Measurements from ENCODE around the gene NTM. TPM values are rescaled to one million over a fixed set of nuclear protein-coding genes. Genes with fewer than 3 reads are reported as not detected.

Gene NTM
- total RNA-seq, 4 donors from 2014 or later, result 1.4 to 2.8 (median 1.7) TPM

DNA sequence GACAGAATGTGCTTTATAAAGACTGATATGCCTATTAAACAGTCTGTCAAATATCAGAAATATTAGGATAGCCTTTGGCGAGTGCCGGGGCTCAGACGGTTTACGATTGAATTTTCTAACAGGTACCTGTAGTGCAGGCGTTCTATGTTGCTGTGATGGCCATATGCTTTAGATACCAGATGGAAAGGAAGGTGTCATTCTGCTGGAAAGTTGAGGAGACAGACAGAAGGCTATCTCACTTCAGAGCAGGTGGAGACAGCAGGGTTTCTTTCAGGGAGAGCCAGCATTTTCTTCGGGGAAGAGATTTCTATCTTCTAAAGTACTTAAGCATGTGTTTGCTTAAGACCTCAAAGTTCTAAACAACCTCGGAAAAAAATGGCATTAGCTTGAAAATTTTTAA lies 415.4 kb downstream of the NTM start:
- H3K9me3 ChIP-seq, result no peaks in the 10 kb centered on the region
- H3K4me3 ChIP-seq, result no peak overlapping the region
- DNase-seq, result no peak
- H3K27me3 ChIP-seq, result no peaks in the 10 kb centered on the region
- TF ChIP-seq POLR2A (IDR thresholded peaks at IDR 0.05), result no peak
- TF ChIP-seq, protein P1, sequence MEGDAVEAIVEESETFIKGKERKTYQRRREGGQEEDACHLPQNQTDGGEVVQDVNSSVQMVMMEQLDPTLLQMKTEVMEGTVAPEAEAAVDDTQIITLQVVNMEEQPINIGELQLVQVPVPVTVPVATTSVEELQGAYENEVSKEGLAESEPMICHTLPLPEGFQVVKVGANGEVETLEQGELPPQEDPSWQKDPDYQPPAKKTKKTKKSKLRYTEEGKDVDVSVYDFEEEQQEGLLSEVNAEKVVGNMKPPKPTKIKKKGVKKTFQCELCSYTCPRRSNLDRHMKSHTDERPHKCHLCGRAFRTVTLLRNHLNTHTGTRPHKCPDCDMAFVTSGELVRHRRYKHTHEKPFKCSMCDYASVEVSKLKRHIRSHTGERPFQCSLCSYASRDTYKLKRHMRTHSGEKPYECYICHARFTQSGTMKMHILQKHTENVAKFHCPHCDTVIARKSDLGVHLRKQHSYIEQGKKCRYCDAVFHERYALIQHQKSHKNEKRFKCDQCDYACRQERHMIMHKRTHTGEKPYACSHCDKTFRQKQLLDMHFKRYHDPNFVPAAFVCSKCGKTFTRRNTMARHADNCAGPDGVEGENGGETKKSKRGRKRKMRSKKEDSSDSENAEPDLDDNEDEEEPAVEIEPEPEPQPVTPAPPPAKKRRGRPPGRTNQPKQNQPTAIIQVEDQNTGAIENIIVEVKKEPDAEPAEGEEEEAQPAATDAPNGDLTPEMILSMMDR (IDR thresholded peaks at IDR 0.05), result no peak
- H3K27ac ChIP-seq, result no peak overlapping the region
- no peaks in the 10 kb centered on the region for H3K36me3 ChIP-seq
- no peaks in the 10 kb centered on the region for H3K4me1 ChIP-seq

DNA sequence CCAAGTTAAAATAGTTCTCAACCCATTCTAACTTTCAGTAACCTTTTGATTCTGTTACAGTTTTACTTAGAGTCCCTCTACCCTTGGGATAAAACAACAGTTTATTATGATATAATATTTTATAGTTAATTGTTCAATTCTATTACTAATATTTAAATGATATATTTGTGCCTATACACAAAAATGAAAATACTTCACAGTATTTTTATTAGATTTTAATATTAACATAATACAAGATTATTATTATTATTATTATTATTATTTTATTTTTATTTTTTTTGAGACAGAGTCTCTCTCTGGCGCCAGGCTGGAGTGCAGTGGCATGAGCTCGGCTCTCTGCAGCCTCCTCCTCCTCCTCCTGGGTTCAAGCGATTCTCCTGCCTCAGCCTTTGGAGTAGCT lies 416.7 kb downstream of the NTM start:
- Histone ChIP-seq H3K27ac (no peak overlapping the region), H3K4me1 (no peaks in the 10 kb centered on the region), H3K36me3 (no peaks in the 10 kb centered on the region), H3K27me3 (no peaks in the 10 kb centered on the region), H3K9me3 (no peaks in the 10 kb centered on the region), H3K4me3 (no peak overlapping the region)
- DNase-seq, result no peak
- TF ChIP-seq, protein P1 (IDR thresholded peaks at IDR 0.05), result no peak

DNA sequence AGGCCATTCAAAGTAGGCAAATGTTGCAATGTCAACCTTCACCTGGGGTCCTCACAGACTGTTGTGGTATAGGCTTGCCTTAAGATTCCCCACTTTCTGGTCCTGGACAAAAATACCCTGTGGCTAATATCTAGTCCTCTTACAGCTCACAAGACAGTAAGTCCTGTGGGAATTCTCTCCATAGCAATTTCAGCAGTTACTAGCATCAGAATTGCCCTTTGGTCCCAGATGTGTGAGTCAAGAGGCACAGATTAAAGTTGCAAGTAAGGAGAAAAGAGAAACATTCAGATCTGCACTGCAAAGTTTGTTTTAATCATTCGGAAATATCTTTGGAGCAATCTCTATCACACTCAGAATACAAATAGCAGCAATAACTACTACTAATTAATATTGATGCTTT lies 420.2 kb downstream of the NTM start:
- Histone ChIP-seq H3K27me3 (no peaks in the 10 kb centered on the region), H3K4me1 (no peaks in the 10 kb centered on the region), H3K9me3 (no peaks in the 10 kb centered on the region), H3K4me3 (no peak overlapping the region), H3K36me3 (no peaks in the 10 kb centered on the region), H3K27ac (no peak overlapping the region)
- DNase-seq, result no peak
- TF ChIP-seq POLR2A (IDR thresholded peaks at IDR 0.05), result no peak
- TF ChIP-seq, protein P1 (IDR thresholded peaks at IDR 0.05), result no peak

DNA sequence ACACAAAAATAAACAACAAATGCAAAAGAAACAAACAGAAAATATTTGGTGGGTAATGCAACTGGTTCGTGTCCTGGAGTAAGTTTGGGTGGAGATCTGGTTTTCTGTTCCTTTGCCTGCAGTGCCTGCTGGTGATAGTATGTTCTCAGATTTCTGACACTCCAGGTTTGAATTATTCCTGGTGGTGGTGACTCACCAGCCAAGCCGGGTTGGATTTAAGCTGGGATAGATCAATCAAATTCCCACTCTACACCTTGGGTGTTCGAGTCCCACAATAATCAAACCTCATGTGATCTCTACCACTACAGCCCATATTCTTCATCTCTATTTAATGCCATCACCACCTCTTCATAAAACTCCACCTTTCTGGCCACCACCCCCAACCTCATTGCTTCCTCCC lies 421.8 kb downstream of the NTM start:
- TF ChIP-seq POLR2A (IDR thresholded peaks at IDR 0.05), result no peak
- TF ChIP-seq, protein P1 (IDR thresholded peaks at IDR 0.05), result no peak
- no peak for DNase-seq

DNA sequence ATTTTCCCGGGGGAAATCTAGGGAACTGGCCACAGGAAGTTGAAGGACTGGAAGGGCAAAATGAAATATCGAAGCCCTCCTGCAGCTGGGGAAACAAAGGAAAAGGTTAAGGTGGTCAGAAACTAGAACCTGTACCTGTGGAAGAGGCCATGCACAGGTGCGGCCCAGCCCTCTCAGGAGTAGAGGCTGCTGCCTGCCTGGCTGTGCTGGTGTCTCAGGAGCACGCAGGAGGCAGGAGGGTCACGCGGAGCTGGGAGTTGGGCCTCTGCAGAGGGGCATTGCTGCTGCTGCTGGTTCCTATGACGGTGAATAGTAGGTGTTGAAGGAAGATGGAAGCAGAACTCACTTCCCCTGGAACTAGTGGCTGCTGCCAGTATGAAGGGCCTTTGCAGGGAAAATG lies 425.7 kb downstream of the NTM start:
- Histone ChIP-seq H3K27ac (no peak overlapping the region), H3K9me3 (no peaks in the 10 kb centered on the region), H3K4me3 (no peak overlapping the region), H3K27me3 (no peaks in the 10 kb centered on the region), H3K4me1 (no peaks in the 10 kb centered on the region), H3K36me3 (no peaks in the 10 kb centered on the region)
- no peak for DNase-seq
- TF ChIP-seq, protein P1 (IDR thresholded peaks at IDR 0.05), result no peak
- TF ChIP-seq POLR2A (IDR thresholded peaks at IDR 0.05), result no peak

More for the DNA sequence above, 421.8 kb downstream of the NTM start:
- no peak overlapping the region for H3K27ac ChIP-seq
- no peak overlapping the region for H3K4me3 ChIP-seq
- no peaks in the 10 kb centered on the region for H3K4me1 ChIP-seq
- no peaks in the 10 kb centered on the region for H3K9me3 ChIP-seq
- no peaks in the 10 kb centered on the region for H3K36me3 ChIP-seq
- no peaks in the 10 kb centered on the region for H3K27me3 ChIP-seq

DNA sequence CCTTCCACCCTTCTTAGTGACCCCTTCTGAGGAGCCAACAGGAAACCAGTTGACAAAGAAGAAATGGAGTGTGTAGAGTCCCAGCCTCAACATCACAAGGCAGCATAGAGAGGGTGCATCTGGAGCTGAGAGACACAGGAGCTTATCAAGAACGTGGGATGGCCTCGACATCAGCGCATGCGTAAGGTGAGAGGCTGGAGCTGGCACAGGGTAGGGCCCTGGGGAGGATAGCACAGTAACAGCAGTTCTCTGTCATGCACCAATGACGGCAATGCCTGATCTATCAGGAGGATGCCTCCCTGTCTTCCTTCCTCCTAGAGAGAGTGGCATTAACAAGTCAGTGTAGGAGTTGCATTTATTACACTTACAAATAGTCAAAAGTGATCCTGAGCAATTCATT lies 426.1 kb downstream of the NTM start:
- Histone ChIP-seq H3K4me3 (no peak overlapping the region), H3K27me3 (no peaks in the 10 kb centered on the region), H3K9me3 (no peaks in the 10 kb centered on the region), H3K4me1 (no peaks in the 10 kb centered on the region), H3K27ac (no peak overlapping the region), H3K36me3 (no peaks in the 10 kb centered on the region)
- DNase-seq, result no peak
- TF ChIP-seq, protein P1 (IDR thresholded peaks at IDR 0.05), result no peak
- no peak for TF ChIP-seq POLR2A (IDR thresholded peaks at IDR 0.05)

All from Peyer's patch (tissue), 4 donors.